Hematopoietic multipotent progenitor cell treated with erythropoietin and hydrocortisone succinate and interleukin-3 and kit ligand, for 15 days (in vitro differentiated cells): ENCODE data around the gene CCDC28A.

Experiments
- DNase-seq: peaks from one replicate; pipeline ENCODE4 v3.0.0-alpha.2; 2015; ENCODE audit warnings: low spot score

CCDC28A gene

DNA sequence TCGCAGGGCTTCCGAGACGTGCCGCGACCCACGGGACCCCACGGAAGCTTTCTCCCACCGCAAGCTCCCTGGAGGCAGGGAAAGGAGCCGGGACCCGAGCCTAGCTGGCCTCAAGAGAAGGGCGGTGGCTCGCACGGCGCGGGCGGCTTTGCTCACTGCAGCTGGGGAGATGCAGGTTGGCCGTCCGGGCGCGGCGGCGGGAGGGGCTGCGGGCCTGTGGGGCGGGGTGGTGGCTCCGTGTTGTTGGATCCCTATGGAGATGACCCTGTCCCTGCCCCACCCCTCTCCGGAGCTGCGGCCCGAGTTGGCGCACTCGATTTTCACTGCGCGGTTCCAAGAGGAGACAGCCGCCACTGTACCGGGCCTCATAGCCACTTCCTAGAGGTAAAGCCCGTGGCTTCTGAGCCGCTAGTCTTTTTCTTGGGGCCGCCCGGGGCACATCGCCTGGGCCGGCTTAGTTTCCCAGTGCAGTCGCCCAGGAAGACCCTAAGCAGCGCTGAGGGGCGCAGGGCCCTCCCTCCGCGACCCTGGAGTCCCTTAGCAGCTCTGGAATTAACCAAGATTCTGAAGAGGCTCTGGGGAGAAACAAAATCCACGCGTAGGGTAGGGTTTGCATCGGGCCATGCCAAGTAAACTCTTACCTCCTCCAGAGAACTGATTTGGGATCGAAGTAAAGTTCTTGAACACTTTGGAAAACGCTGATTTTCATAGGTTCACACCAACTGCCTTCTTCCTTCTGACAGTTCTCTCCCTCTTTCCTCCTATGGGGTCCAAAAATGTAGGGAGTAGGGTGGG lies 22.4 kb downstream of the CCDC28A start, which contains the start of gene ECT2L:
Gene ECT2L, plus strand, starts transcription at position 279 of the 795 bp plus-strand sequence. CDS start 17,188 bp downstream, outside the sequence.
- no peak for DNase-seq

GRCh38 chr6:138796771-138797170 lies 23.2 kb downstream of the CCDC28A start:
- no peak for DNase-seq

GRCh38 chr6:138797806-138798446 lies 24.4 kb downstream of the CCDC28A start:
- no peak for DNase-seq

DNA sequence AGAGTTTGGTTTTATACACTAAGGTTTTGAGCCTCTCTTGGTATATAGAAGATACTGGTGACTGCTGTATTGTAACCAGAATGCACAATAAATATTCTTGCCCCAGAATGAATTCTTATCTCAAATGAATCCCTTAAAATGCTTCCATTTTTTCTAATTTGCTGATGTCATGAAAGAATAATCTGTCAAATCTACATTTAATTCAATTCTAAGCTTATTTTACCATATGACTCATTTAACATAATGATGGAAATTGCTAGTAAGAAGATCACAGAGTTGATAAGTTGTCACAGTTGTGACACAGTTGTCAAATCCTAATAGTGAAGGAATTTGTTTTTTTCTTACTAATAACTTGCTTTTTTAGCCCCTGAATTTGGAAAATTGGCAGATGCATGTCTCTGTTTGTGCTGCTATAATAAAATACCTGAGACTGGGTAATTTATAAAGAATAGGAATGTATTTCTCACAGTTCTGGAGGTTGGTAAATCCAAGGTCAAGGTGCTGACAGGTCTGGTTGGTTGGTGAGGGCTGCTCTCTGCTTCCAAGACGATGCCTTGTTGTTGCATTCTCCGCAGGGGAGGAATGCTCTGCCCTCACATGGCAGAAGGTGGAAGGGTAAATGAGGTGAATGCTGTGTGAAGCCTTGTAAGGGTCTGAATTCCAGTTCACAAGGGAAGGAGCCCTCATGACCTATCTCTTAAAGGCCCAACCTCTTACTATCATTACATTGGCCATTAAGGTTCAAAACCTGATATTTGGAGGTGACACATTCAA lies 27.0 kb downstream of the CCDC28A start:
- DNase-seq = no peak

- DNase-seq = no peak
Measured at GRCh38 chr6:138803331-138803730, 29.8 kb downstream of the CCDC28A start.

DNA sequence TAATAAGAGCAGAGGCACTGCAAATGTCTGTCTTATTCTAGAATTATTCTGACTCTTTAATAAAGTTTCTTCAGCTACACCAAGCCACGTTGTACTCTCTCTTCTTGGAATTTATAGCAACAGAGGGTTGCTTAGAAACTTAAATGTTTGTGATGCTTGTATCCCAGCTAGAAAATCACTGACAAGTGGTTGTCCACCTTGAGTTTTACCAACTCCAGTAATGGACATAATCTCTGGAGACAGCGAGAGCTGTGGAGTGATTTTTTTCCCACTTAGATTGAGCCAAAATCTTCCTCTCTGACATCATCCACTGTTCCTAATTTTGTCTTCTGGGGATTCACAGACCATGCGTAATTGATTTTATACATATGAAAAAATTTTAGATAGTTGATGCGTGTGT lies 30.3 kb downstream of the CCDC28A start:
- no peak for DNase-seq

- DNase-seq = no peak
Measured at GRCh38 chr6:138805016-138805765, 31.6 kb downstream of the CCDC28A start.

- DNase-seq = no peak
Measured at GRCh38 chr6:138806889-138807288, 33.3 kb downstream of the CCDC28A start.

DNA sequence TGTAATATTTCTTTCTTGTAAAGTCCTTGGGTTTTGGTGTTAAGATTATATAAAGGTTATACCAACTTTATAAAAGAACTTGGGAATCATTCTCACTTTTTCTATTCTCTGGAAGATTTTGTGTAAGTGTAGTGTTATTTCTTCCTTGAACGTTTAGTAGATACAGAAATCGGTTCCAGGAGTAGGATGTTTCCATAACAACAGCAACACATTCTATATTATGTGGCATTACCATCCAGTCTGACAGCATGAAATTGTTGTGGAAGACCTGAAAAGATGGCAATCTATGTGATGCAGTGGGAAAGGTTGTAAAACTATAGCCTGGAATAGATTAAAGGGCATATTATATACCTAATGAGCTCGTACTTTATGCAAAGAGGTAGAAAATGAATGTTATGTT lies 36.1 kb downstream of the CCDC28A start:
- DNase-seq = no peak

DNA sequence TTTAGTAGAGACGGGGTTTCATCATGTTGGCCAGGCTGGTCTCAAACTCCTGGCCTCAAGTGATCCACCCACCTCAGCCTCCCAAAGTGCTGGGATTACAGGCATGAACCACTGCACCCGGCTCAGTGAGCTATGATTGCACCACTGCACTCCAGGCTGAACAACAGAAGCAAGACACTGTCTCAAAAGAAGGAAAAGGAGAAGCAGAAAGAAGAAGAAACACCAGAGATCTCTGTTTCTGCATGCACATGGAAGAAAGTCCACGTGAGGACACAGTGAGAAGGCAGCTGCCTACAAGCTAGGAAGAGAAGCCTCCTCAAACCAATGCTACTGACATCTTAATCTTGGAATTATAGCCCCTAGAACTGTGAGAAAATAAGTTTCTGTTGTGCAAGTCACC lies 38.3 kb downstream of the CCDC28A start:
- no peak for DNase-seq

DNA sequence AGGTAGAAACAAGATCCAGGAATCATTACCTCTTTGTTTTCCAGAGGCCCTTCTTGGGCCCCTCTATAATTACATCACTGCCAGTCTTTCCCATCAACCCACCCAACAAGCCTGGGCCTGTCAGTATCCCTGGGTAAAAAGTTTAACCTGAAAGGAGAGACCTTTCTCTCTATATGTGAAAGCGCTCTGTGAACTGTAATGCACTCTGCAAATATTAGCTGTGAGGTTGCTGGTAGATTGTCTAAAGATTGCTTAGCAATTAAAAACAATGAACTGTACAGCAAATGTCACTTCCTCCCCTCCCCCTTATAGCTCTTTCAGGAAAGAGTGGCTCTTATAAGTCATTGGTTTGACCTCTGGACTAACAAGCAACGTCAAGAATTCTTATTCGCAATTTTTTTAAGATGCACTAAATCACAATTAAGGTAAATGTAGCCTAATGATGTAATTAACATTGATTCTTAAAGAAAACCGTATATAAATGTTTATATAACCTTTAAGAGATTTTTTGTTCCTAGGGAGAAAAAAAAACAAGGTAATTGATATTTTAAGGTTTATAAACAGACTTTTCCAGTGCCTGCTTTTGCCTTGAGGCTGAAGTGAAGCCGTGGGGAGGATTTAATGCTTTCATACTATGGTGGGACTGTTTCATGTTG lies 40.7 kb downstream of the CCDC28A start:
- DNase-seq = no peak

DNA sequence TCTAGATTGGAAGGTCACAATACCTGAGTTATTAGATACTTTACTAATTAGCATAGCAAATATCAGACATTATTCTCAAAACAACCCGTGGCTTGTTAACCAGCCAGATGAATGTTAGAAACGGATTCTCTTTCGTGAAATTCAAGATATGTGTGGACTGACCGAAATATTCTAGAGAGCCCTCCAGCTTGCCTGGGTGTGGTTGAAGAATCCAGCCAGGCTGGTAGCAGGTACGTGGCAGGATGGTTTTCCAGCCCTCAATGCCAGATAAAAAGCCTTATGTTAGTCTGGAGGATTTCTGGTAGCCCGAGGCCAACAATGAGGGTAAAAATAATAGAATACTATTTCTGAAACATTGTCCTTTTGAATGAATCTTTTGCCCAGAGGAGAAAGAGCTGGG lies 41.7 kb downstream of the CCDC28A start:
- no peak for DNase-seq

DNA sequence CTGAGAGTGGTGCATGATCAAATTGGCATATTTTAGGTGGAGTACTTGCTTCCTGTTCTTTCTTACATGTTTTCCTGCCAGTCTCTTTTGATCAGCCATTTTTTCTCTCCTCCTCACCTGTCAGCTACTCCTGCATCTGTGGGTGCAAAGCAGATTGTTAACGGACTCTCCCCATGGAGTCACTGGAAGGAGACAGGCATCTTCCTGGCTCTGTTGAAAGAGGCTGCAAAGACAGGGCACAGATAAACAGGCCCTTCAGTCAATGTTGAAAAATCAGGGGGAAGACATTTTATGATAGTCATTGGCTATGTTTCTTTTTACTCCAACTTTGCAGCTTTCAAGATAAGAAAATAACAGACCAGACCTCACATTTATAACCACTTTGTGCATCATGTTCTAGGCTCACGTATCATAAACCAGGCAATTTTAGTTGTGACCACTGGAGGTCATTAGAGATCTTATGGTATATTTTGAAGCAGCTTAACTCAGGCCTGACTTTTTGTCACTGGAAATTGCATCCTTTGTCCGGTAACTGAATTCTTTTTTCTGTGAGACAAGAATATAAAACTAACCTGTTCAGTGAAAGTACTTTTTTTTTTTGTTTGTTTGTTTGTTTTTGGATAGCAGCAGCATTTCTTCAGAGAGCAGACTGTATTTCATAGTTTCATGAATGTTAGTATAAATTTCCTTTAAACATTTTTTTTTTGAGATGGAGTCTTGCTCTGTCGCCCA lies 42.4 kb downstream of the CCDC28A start:
- peak; percentile 17 for DNase-seq

DNA sequence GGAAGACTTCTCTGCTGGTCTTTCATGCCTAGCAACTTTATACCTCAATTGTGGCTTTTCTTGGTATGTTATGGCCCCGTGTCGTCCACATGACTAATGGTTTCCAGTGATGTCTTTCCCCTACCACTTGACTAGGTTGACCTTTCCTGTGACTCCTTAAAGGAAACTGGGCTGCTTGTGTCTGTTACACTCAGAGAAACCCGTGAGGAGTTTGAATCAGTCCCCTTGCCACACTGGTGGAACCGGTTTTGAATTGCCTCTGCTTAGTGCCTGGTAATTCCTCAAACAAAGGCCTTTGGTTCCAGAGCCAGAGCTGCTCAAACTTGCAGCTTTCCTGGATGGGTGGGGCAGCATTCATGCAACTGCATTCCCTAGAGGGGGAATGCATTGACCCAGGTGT lies 44.2 kb downstream of the CCDC28A start:
- no peak for DNase-seq

GRCh38 chr6:138818496-138819194 lies 45.1 kb downstream of the CCDC28A start:
- DNase-seq = no peak

- DNase-seq = no peak
Measured at GRCh38 chr6:138821519-138821918, 48.0 kb downstream of the CCDC28A start.

- no peak for DNase-seq
Measured at GRCh38 chr6:138824482-138825144, 51.0 kb downstream of the CCDC28A start.

- DNase-seq = no peak
Measured at GRCh38 chr6:138830248-138830647, 56.7 kb downstream of the CCDC28A start.

DNA sequence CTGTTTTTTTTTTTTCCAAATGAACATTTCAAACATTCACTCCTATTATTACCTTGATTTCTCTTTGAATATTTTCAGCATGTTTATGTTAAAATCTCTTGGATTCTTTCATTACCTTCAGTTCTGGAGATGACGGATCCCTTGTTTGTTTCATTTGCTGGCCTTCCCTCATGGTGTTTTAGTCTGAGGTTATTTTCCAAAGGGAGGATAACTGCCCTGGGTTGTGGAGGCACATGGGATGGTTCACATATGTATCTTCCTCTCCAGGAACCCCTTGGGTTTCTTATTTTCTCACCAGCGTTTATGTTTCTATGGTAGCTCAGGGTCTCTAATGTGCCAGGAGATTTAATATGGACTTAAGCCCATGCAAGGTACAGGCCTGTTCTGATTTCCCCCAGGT lies 58.6 kb downstream of the CCDC28A start:
- no peak for DNase-seq
